ENCODE measurements around the gene PIP5K1B. TPM values are rescaled to one million over a fixed set of nuclear protein-coding genes. Genes with fewer than 3 reads are reported as not detected.

The PIP5K1B gene
- total RNA-seq, 1 donor from 2014 or later = 0.71 TPM

- Histone ChIP-seq H3K27me3 (ENCODE audit: control insufficient read depth, insufficient read depth, low read length) (no peaks in the 10 kb centered on the region), H3K36me3 (ENCODE audit: control insufficient read depth, insufficient read depth, low read length) (no peaks in the 10 kb centered on the region), H3K4me3 (ENCODE audit: low read depth, low read length) (no peak overlapping the region)
- no peak for DNase-seq (ENCODE audit: low read depth)
- TF ChIP-seq CTCF (IDR thresholded peaks at IDR 0.05; ENCODE audit: insufficient read depth, low read length, poor library complexity, severe bottlenecking) = no peak
Observed at GRCh38 chr9:68920921-68921320, 215.9 kb downstream of the PIP5K1B start.

GRCh38 chr9:68923480-68923879 lies 218.4 kb downstream of the PIP5K1B start:
- no peak for TF ChIP-seq CTCF (IDR thresholded peaks at IDR 0.05; ENCODE audit: insufficient read depth, low read length, poor library complexity, severe bottlenecking)
- Histone ChIP-seq H3K36me3 (ENCODE audit: control insufficient read depth, insufficient read depth, low read length) (no peaks in the 10 kb centered on the region), H3K4me3 (ENCODE audit: low read depth, low read length) (no peak overlapping the region), H3K27me3 (ENCODE audit: control insufficient read depth, insufficient read depth, low read length) (no peaks in the 10 kb centered on the region)
- no peak for DNase-seq (ENCODE audit: low read depth)

- Histone ChIP-seq H3K36me3 (ENCODE audit: control insufficient read depth, insufficient read depth, low read length) (no peaks in the 10 kb centered on the region), H3K27me3 (ENCODE audit: control insufficient read depth, insufficient read depth, low read length) (no peaks in the 10 kb centered on the region), H3K4me3 (ENCODE audit: low read depth, low read length) (no peak overlapping the region)
- DNase-seq (ENCODE audit: low read depth) = no peak
- TF ChIP-seq CTCF (IDR thresholded peaks at IDR 0.05; ENCODE audit: insufficient read depth, low read length, poor library complexity, severe bottlenecking) = no peak
Observed at GRCh38 chr9:68925175-68925574, 220.1 kb downstream of the PIP5K1B start.

GRCh38 chr9:68927165-68927564 lies 222.1 kb downstream of the PIP5K1B start:
- TF ChIP-seq CTCF (IDR thresholded peaks at IDR 0.05; ENCODE audit: insufficient read depth, low read length, poor library complexity, severe bottlenecking) = no peak
- H3K27me3 ChIP-seq (ENCODE audit: control insufficient read depth, insufficient read depth, low read length) = no peaks in the 10 kb centered on the region

GRCh38 chr9:68931821-68932220 lies 226.8 kb downstream of the PIP5K1B start:
- no peaks in the 10 kb centered on the region for H3K36me3 ChIP-seq (ENCODE audit: control insufficient read depth, insufficient read depth, low read length)
- no peak for TF ChIP-seq CTCF (IDR thresholded peaks at IDR 0.05; ENCODE audit: insufficient read depth, low read length, poor library complexity, severe bottlenecking)
- H3K4me3 ChIP-seq (ENCODE audit: low read depth, low read length) = no peak overlapping the region
- no peaks in the 10 kb centered on the region for H3K27me3 ChIP-seq (ENCODE audit: control insufficient read depth, insufficient read depth, low read length)
- no peak for DNase-seq (ENCODE audit: low read depth)

More at GRCh38 chr9:68927165-68927564, 222.1 kb downstream of the PIP5K1B start:
- Histone ChIP-seq H3K36me3 (ENCODE audit: control insufficient read depth, insufficient read depth, low read length) (no peaks in the 10 kb centered on the region), H3K4me3 (ENCODE audit: low read depth, low read length) (no peak overlapping the region)
- DNase-seq (ENCODE audit: low read depth) = no peak

GRCh38 chr9:68932458-68932857 lies 227.4 kb downstream of the PIP5K1B start:
- no peak overlapping the region for H3K4me3 ChIP-seq (ENCODE audit: low read depth, low read length)
- no peaks in the 10 kb centered on the region for H3K27me3 ChIP-seq (ENCODE audit: control insufficient read depth, insufficient read depth, low read length)
- H3K36me3 ChIP-seq (ENCODE audit: control insufficient read depth, insufficient read depth, low read length) = no peaks in the 10 kb centered on the region
- no peak for DNase-seq (ENCODE audit: low read depth)
- no peak for TF ChIP-seq CTCF (IDR thresholded peaks at IDR 0.05; ENCODE audit: insufficient read depth, low read length, poor library complexity, severe bottlenecking)

All from kidney epithelial cell (primary cell).